Stimulated activated CD4-positive, alpha-beta T cell treated with anti-CD3 and anti-CD28 coated beads, TNF-alpha, amount 100 ng/mL, for 4 hours (primary cell): ENCODE measurements around the gene GDF15.
"Not testable (repeated sequence)": the region's sequence is repeated elsewhere in the genome, so short reads cannot be mapped to it uniquely, and the experiment has no call there.

Experiments used
- DNase-seq, 3 experiments: peaks; one replicate each; pipeline ENCODE4 v3.0.0-alpha.2; 2020; ENCODE audit warnings: low read depth in 3 of 3

GDF15 gene

GRCh38 chr19:18363787-18364186 lies 22.2 kb upstream of the GDF15 start:
- DNase-seq, result no peak

DNA sequence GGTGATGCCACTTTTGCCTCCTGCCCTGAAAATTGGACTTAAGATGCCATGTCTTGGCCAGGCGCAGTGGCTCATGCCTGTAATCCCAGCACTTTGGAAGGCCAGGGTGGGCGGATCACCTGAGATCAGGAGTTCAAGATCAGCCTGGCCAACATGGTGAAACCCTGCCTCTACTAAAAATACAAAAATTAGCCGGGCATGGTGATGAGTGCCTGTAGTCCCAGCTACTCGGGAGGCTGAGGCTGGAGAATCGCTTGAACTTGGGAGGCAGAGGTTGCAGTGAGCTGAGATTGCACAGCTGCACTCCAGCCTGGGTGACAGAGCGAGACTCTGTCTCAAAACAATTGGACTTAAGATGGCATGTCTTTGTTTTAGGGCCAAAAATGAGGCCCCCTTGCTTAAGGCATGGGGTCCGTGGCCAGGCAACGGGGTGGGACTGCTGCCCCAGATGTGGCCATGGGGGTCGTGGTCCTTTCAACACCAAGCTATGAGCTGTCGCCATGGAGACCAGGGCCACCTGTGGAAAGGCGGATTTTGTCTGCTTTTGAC lies 21.6 kb upstream of the GDF15 start:
- not testable (repeated sequence) for DNase-seq

DNA sequence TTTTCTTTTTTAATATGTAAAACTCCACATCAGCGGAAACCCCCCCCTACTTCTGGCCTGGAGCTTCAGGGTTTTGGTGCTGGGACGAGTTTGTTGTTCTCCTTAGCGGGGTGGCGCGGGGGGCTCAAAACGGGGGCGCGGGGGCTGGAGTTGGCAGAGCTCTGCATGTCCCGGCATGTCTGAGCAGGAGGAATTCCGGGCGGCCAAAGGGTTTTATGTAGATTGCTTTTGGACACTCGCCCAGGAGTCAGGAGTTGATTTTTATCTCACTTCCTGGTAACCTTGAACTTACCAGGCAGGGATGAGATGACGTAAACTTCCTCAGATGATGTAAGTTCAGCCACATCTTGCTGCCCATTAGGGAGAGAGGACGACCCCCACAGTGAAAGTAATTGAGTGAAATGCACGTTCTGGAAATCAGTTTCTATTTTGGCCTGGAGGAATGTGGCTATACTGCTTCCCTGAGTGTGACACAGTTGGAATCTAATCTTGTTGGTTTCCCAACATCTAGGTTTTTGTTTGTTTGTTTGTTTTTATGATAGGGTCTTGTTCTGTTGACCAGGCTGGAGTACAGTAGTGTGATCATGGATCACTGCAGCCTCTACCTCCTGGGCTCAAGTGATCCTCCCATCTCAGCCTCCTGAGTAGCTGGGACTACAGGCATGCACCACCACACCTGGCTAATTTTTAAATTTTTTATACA lies 21.0 kb upstream of the GDF15 start:
- no peak for DNase-seq

DNA sequence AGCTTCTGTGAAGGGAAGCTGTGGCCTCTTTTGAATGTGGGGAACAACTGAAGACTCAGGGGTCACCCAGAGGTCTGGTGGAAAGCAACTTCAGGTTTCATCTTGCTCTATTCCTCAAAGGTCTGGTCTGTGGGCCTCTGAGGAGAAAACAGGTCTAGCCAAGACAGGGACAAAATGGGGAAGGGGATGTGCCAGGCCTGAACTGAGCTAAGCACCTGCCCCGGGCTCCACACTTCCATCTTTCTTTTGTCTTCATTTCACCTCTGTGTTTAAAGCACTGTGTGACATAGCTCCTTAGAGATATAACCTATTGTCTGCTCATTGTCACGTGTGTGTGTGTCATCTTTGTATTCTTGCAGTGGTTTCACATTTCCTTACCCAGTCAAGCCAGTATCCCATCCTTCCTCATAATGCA lies 19.9 kb upstream of the GDF15 start:
- no peak for DNase-seq

GRCh38 chr19:18368504-18369222 lies 17.3 kb upstream of the GDF15 start:
- DNase-seq, result no peak

DNA sequence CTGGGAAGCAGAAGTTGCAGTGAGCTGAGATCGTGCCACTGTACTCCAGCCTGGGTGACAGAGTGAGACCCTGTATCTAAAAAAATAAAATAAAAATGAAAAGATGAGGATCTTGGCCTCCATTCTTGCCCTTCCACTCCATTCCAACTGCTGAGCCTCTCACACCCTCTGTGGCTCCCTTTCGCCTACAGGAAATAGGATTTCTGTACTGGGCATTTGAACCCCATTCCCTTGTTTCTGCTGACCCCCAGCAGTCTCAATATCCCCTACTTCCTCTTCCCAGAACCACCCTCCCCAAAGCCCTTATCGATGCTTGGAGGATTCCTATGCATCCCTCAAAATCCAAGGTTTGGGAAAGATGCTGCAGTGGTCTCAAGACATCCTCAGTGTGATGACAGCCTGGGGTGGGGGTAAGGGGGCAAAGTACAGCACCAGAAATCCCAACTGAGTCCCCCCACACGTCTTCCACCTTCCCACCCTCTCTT lies 12.5 kb upstream of the GDF15 start:
- DNase-seq, result no peak

- peak in 1 of 3 experiments; percentile 6 for DNase-seq
Measured at GRCh38 chr19:18373892-18374629, 11.9 kb upstream of the GDF15 start.

- DNase-seq, result no peak
Measured at GRCh38 chr19:18377026-18377425, 8.9 kb upstream of the GDF15 start.

- no peak for DNase-seq
Measured at GRCh38 chr19:18379803-18380747, 5.9 kb upstream of the GDF15 start.

- no peak for DNase-seq
Measured at GRCh38 chr19:18380843-18381242, 5.1 kb upstream of the GDF15 start.

- not testable (repeated sequence) for DNase-seq
Measured at GRCh38 chr19:18383622-18384021, 2.3 kb upstream of the GDF15 start.

- DNase-seq, result no peak
Measured at GRCh38 chr19:18384775-18385174, 1.2 kb upstream of the GDF15 start.

DNA sequence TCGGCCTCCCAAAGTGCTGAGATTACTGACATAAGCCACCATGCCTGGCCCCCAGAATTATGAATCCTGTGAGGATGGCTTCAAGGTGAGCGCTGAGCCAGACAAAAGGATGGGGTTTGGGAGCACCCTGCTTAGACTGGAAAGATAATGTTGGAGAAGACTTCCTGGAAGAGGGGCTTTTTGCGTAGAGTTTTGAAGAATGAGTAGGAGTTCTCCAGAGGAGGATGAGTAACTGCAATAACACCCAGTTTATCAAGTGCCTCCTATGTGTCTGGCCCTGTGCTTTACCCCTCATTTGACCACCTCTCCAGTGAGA lies 641 bp upstream of the GDF15 start:
- no peak for DNase-seq

DNA sequence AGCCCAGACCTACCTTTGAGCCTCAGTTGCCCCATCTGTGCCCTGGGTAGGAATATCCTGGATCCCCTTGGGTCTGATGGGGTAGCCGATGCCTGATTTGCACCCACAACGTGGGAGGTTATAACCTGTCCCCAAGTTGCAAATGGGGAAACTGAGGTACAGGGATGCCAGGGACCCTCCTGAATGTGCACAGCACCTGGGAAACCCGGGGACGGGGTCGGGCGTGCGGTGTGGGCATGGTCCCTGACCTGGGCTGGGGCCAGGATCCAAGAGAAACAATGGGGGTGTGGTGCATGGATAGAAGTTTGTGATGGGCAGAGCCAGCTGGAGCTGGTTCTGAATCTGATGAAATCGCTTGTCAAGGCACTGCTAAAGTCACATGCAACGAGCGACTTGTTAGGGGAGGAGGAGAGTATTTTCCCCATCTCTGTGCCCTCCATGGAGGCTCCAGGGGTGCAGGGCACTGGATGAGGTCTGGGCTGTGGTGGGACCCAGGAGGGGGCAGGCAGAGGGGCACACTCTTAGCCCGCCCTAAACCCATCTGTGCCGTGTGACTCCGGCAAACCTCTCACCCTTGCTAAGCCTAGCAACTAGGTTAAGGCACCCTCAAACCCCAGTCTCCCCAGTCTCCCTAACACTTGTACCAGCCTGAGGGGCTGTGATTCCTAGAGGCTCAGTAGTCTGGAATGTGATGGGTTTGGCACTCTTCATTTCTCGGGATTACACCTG lies 749 bp downstream of the GDF15 start:
- no peak for DNase-seq

DNA sequence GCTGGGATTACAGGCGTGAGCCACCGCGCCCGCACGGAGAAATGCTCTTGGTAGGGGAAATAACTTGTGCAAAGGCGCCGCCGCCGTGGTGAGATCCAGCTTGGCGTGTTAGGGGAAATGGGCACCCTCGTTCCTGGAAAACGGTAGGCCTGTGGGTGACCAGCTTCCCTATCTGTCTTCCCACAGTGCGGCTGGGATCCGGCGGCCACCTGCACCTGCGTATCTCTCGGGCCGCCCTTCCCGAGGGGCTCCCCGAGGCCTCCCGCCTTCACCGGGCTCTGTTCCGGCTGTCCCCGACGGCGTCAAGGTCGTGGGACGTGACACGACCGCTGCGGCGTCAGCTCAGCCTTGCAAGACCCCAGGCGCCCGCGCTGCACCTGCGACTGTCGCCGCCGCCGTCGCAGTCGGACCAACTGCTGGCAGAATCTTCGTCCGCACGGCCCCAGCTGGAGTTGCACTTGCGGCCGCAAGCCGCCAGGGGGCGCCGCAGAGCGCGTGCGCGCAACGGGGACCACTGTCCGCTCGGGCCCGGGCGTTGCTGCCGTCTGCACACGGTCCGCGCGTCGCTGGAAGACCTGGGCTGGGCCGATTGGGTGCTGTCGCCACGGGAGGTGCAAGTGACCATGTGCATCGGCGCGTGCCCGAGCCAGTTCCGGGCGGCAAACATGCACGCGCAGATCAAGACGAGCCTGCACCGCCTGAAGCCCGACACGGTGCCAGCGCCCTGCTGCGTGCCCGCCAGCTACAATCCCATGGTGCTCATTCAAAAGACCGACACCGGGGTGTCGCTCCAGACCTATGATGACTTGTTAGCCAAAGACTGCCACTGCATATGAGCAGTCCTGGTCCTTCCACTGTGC lies 2.4 kb downstream of the GDF15 start:
- peak; percentile 54 to 69 (median 55) for DNase-seq

GRCh38 chr19:18388960-18389725 lies 3.2 kb downstream of the GDF15 start:
- no peak for DNase-seq

GRCh38 chr19:18389726-18390064 lies 3.7 kb downstream of the GDF15 start:
- no peak for DNase-seq

GRCh38 chr19:18390065-18390907 lies 4.3 kb downstream of the GDF15 start:
- DNase-seq, result no peak
